Measurements from ENCODE around the gene ATP1A4. TPM values are rescaled to one million over a fixed set of nuclear protein-coding genes. Genes with fewer than 3 reads are reported as not detected.

The ATP1A4 gene
- total RNA-seq, 8 experiments from 2014 or later, result 0.17 to 0.57 (median 0.21) TPM; not detected in 2

DNA sequence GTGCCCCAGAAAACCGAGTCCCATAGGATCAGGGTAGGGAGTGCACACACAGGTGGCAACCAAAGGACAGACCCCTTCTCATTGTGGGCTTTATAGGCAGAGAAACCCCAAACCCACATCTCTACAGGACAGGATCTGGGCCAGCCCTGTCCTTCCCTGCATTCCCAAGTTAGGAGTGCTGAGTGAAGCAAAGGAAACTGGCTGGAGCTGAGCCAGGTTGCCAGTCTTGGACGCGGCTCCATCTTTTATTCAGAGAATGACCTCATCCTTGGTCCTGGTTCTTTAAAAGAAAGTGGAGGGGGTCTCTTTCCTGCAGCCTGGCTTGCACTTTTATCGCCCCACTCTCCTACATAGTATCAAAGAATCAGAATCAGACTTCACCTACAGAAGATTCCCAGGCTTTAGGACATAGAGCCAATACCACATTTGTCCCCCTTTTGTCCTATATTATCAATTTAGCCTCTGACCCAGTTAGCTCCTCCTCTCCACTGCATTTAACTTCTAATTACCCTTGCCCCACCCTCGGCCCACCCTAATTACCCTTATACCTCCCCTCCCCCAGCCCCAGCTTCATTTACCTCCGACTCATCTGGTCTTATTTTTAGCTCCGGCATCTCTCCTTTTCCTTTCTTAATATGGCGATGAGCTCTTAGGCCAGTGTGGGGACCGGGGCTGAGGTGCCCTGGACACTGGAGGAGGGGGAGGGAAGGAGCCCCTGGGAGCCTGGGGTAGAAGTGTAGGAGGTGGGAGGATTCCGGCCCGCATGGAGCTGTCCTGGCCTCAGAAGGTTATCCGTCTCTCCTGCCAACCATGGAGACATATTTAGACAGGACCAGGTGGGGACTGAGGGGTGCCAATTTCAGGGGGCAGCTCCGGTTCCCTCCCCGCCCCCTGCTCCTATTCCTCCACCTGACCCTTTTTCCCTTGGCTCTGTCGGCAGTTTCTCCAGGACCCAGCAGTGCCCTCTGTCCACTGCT, 38.5 kb downstream of the ATP1A4 start, which contains the start of gene CASQ1:
CASQ1 (plus strand) TSS at position 927 of the 977 bp plus-strand sequence. CDS start 177 bp downstream, outside the sequence.
- Histone ChIP-seq H3K27ac (no peak within 1 kb of the TSS), H3K4me1 (replicated peaks in 1 of 2) (peaks cover 17 to 23% of the 10 kb centered on the region in 2 donors), H3K4me3 (no peak within 1 kb of the TSS)
- ATAC-seq (replicated peaks in 6 of 8), result peak in 2 of 8 experiments; percentile 8 to 12
- in situ Hi-C loops (cut with MboI; ENCODE audit: low pct_unique_long_range_greater_than_20kb in 2 of 9, low sequenced_read_pairs in 9 of 9, unreplicated experiment in 9 of 9), result loop anchor here in 1 of 9 experiments (10.0 kb wide), 1 partner anchor 105 kb away; no protein-coding TSS in a partner anchor
- WGBS, 10 experiments, result 0 to 75% (median 62%) methylated on average over 1 to 4 of the region's 15 CpGs; no CpG with 5 or more reads in 4 of the 10 experiments

DNA sequence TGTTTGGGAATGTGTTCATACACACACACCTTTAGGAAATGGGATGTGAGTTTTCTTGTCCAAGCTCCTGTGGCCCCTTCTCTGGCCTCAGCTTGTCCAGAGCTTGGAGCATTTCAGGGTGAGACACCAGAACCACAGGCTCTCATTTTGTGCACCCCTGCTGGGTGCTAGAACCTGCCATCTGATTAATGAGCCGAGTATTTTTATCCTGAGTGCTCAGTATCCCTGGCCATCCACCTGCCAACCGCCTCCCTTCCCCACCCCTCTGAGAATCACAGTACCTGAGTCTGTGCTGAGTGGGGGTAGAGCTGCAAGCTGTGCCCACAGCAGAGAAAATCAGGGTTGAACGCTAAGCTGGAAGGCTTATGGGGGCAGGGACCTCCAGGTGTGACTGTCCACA, 40.4 kb downstream of the ATP1A4 start:
- in situ Hi-C loops (cut with MboI; ENCODE audit: low pct_unique_long_range_greater_than_20kb in 2 of 9, low sequenced_read_pairs in 9 of 9, unreplicated experiment in 9 of 9), result loop anchor here in 1 of 9 experiments (10.0 kb wide), 1 partner anchor 103 kb away; no protein-coding TSS in a partner anchor
- ATAC-seq (replicated peaks in 6 of 8), result no peak
- WGBS, 10 experiments, result 33 to 100% (median 89%) methylated on average over 1 to 3 of the region's 3 CpGs; no CpG with 5 or more reads in 4 of the 10 experiments

DNA sequence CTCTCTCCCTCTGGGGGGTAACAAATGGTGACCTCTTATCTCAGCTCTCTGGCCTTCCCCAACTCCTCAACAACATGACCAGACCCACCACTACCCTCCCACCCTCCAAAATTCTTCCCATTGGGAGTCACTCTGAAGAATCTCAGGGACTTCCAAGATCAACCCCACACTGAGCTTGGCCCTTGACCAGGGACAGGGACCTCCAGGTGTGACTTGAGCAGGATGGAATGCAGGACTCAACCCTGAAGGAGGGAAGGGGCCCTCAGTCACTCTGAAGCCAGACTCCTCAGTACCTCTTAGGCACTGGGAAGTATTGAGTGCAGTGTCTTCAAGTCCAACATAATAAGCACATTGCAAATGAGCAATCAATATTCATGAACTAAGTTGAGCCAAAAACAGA, 40.8 kb downstream of the ATP1A4 start:
- no peak overlapping the region for H3K4me3 ChIP-seq
- in situ Hi-C loops (cut with MboI; ENCODE audit: low pct_unique_long_range_greater_than_20kb in 2 of 9, low sequenced_read_pairs in 9 of 9, unreplicated experiment in 9 of 9), result loop anchor here in 1 of 9 experiments (10.0 kb wide), 1 partner anchor 103 kb away; no protein-coding TSS in a partner anchor
- peaks cover 17 to 23% of the 10 kb centered on the region in 2 donors for H3K4me1 ChIP-seq (replicated peaks in 1 of 2)
- peak in 3 of 8 experiments; percentile 7 to 59 (median 14) for ATAC-seq (replicated peaks in 6 of 8)
- no peak overlapping the region for H3K27ac ChIP-seq

More for the DNA sequence above, 40.4 kb downstream of the ATP1A4 start:
- H3K4me1 ChIP-seq (replicated peaks in 1 of 2), result peaks cover 17 to 23% of the 10 kb centered on the region in 2 donors
- H3K27ac ChIP-seq, result no peak overlapping the region
- H3K4me3 ChIP-seq, result no peak overlapping the region

DNA sequence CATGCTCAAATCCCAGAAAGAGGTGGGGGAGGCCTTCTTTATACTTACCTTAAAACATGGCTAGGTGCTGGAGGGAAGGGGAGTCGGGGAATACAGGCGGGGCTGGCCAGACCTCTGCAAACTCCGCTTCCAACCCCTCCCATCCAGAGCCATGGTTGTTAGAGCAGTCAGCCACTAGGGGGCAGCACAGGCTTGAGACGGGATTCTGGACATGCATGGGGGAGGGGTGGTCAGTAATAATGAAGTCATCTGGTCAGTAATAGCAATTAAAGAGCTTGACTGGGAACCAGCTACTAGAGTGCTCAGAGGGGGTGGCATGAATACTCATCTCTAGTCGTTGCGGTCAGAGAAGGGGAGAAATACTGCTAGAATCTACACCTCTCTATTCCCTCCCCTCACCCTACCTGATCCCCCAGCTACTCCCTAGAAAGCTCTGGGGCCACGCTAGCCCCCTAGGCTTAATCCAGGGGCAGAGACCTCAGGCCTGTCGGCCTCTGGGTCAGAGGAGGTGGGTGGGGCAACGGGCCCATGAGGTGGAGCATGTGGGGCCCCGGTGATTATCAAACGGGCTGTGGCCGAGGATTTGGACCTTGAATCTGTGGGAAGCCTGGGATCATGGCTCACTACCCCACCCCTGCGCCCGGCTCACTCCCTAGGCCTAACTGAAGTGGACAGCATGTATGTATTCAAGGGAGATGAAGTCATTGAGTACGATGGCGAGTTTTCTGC, 41.9 kb downstream of the ATP1A4 start:
- WGBS, 10 experiments, result 32 to 70% (median 40%) methylated on average over 2 to 12 of the region's 16 CpGs; no CpG with 5 or more reads in 4 of the 10 experiments
- ATAC-seq (replicated peaks in 6 of 8), result peak; percentile 85 to 94 (median 93)
- Histone ChIP-seq H3K4me3 (no peak overlapping the region), H3K27ac (peak overlapping the region; percentile 40 to 52), H3K4me1 (replicated peaks in 1 of 2) (peaks cover 17 to 23% of the 10 kb centered on the region in 2 donors)
- in situ Hi-C loops (cut with MboI; ENCODE audit: low pct_unique_long_range_greater_than_20kb in 2 of 9, low sequenced_read_pairs in 9 of 9, unreplicated experiment in 9 of 9), result loop anchor here in 1 of 9 experiments (10.0 kb wide), 1 partner anchor 102 kb away; no protein-coding TSS in a partner anchor

DNA sequence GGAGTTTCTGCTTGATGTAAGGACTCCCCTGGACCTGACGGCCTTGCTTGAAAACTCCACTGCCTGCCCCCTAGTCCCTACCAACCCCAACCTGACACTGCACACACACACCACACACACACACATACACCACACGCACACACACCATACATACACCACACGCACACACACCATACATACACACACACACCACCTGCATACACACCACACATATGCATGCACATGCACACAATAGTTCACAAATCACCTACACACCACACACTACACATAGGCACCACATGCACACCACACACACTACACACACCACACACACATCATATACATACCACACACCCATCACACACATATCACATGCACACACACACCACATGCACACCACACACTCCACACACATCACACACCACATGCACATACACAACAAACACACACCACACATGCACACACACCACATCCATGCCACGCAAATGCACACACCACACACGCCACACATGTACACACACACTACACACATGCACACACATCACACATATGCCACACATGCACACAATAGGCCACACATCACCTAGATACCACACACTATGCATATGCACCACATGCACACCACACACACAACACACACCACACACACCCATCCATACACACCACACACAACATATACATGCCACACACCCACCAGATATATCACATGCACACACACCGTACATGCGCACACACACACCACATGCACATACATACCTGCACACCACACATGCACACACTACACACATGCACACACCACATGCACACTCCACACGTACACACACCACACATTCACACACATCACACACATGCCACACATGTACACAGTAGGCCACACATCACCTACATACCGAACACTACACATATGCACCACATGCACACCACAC, 42.7 kb downstream of the ATP1A4 start:
- 81 to 100% (median 94%) methylated on average over 1 to 8 of the region's 9 CpGs; no CpG with 5 or more reads in 1 of the 10 experiments for WGBS, 10 experiments
- no peak for ATAC-seq (replicated peaks in 6 of 8)
- Histone ChIP-seq H3K27ac (no peak overlapping the region), H3K4me3 (no peak overlapping the region), H3K4me1 (replicated peaks in 1 of 2) (peaks cover 17 to 23% of the 10 kb centered on the region in 2 donors)
- in situ Hi-C loops (cut with MboI; ENCODE audit: low pct_unique_long_range_greater_than_20kb in 2 of 9, low sequenced_read_pairs in 9 of 9, unreplicated experiment in 9 of 9), result loop anchor here in 1 of 9 experiments (10.0 kb wide), 1 partner anchor 101 kb away; no protein-coding TSS in a partner anchor

DNA sequence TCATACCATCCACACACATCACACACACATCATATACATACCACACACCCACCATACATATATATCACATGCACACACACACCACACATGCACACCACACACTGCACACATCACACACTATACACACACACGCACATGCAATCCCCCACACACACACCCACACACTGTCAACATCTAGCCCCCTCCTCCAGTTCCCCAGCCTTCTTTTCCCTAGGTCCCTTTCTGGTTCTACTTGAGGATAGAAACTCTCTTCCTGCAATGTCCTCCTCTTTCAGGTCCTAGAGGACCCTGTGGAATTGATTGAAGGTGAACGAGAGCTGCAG, 43.3 kb downstream of the ATP1A4 start:
- no peak overlapping the region for H3K27ac ChIP-seq
- 13 to 100% (median 79%) methylated on average over 1 to 2 of the region's 2 CpGs; no CpG with 5 or more reads in 5 of the 10 experiments for WGBS, 10 experiments
- H3K4me1 ChIP-seq (replicated peaks in 1 of 2), result peaks cover 13 to 18% of the 10 kb centered on the region in 2 donors
- in situ Hi-C loops (cut with MboI; ENCODE audit: low pct_unique_long_range_greater_than_20kb in 2 of 9, low sequenced_read_pairs in 9 of 9, unreplicated experiment in 9 of 9), result loop anchor here in 1 of 9 experiments (10.0 kb wide), 1 partner anchor 100 kb away; no protein-coding TSS in a partner anchor
- no peak overlapping the region for H3K4me3 ChIP-seq
- ATAC-seq (replicated peaks in 6 of 8), result no peak

DNA sequence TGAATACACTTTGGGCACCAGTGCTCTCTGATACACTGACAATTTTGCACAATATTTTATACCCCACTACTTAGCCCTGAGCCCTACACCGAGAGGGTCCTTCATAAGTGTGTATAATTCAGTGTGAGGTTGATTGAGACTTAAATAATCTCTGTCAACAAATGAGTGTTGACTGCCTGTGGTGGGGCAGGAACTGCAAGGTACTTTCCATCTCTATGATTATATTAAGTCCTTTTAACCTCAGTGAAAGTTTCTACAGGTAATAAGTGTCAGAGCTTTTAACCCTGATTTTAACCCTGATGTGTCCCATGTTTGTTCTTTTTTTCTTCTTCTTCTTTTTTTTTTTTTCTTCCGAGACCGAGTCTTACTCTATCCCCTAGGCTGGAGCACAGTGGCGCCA, 44.7 kb downstream of the ATP1A4 start:
- ATAC-seq (replicated peaks in 6 of 8), result no peak
- 50 to 100% (median 85%) methylated on average over 1 to 4 of the region's 4 CpGs; no CpG with 5 or more reads in 1 of the 10 experiments for WGBS, 10 experiments
- in situ Hi-C loops (cut with MboI; ENCODE audit: low pct_unique_long_range_greater_than_20kb in 2 of 9, low sequenced_read_pairs in 9 of 9, unreplicated experiment in 9 of 9), result loop anchor here in 1 of 9 experiments (10.0 kb wide), 1 partner anchor 99 kb away; no protein-coding TSS in a partner anchor

DNA sequence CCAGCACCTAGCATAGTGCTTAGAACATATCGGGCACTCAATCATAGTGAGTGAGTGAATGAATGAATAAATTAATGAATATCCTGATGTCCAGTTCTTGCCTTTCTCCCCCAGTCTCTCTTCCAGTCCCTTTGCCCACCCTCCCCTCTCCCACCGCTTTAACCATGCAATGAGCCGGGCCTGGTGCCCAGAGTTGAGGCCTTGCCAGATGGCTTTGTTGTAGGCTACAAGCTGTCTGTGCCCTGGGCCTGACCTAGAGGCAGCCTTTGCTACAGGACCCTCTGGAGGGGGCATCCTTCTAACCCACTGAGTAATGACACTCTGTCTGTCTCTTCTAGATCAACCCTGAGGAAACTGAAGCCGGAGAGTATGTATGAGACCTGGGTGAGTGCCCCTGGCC, 45.8 kb downstream of the ATP1A4 start:
- in situ Hi-C loops (cut with MboI; ENCODE audit: low pct_unique_long_range_greater_than_20kb in 2 of 9, low sequenced_read_pairs in 9 of 9, unreplicated experiment in 9 of 9), result loop anchor here in 1 of 9 experiments (10.0 kb wide), 1 partner anchor 98 kb away; no protein-coding TSS in a partner anchor
- peaks cover 8 to 11% of the 10 kb centered on the region in 2 donors for H3K4me1 ChIP-seq (replicated peaks in 1 of 2)
- ATAC-seq (replicated peaks in 6 of 8), result no peak
- H3K4me3 ChIP-seq, result no peak overlapping the region
- no peak overlapping the region for H3K27ac ChIP-seq
- 100% methylated on average over 1 to 4 of the region's 4 CpGs; no CpG with 5 or more reads in 6 of the 10 experiments for WGBS, 10 experiments

More for the DNA sequence above, 44.7 kb downstream of the ATP1A4 start:
- Histone ChIP-seq H3K27ac (no peak overlapping the region), H3K4me1 (replicated peaks in 1 of 2) (peaks cover 8 to 11% of the 10 kb centered on the region in 2 donors), H3K4me3 (no peak overlapping the region)

DNA sequence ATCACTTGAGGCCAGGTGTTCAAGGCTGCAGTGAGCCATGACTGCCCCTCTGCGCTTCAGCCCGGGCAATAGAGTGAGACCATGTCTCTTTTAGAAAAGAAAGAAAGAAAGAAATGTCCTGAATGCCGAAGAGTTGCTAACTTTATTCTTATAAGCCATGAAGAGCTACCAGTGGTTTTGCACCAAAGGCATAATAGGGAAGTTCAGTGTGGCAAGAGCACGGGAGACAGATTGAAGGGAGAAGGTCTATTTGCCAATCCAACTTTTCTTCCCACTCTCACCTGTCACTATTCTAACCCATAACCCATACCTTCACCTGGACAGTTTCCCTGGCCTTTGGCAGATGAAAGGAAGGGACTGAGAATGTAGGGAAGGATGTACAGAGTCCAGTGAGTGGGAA, 49.4 kb downstream of the ATP1A4 start:
- peaks cover 6 to 9% of the 10 kb centered on the region in 2 donors for H3K4me1 ChIP-seq (replicated peaks in 1 of 2)
- no peak overlapping the region for H3K4me3 ChIP-seq
- 71 to 96% (median 80%) methylated on average over 3 to 4 of the region's 4 CpGs; no CpG with 5 or more reads in 2 of the 10 experiments for WGBS, 10 experiments
- no peak for ATAC-seq (replicated peaks in 6 of 8)
- in situ Hi-C loops (cut with MboI; ENCODE audit: low pct_unique_long_range_greater_than_20kb in 2 of 9, low sequenced_read_pairs in 9 of 9, unreplicated experiment in 9 of 9), result loop anchor here in 1 of 9 experiments (25.0 kb wide), 1 partner anchor 113 kb away; the partner anchor contains the start of genes IGSF8 and KCNJ9
- no peak overlapping the region for H3K27ac ChIP-seq

DNA sequence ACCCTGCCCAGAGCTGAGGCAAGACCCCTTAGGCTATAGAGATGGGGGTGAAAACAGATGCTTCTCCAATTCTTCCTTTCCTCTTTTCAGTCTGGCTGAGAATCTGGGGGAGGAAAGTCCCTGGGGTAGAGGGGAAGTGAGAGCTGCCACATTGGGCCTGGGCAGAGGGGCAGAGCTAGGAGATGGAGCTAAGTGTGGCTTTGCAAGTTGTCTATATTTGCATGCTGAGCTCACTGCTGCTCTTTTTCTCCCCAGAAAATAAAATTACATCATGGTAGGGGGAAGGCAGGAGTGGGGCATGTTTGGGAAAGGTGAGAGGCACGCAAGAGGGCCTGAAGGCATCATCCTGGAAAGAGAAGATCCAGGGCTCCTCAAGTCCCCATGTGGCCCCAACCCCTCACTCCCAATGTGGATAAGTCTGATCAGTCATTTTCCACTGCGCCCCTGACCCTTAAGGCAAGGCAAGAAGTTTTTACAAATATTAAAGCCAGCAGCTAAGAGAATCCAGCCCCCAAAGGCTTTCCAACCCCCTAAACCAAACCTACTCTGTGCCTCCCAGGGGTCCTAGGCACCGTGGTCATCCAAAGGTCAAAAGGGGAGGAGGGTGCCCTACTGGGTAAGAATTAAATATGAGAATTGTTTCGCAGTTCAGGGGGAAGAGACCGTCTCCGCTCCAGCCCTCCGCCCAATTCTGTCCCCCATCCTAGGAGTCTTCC, 53.3 kb downstream of the ATP1A4 start:
- peak overlapping the region in 1 of 2 donors; percentile 2 for H3K27ac ChIP-seq
- ATAC-seq (replicated peaks in 6 of 8), result peak in 4 of 8 experiments; percentile 0 to 8 (median 1)
- H3K4me3 ChIP-seq, result peak overlapping the region; percentile 82 to 99 (median 96)
- in situ Hi-C loops (cut with MboI; ENCODE audit: low pct_unique_long_range_greater_than_20kb in 2 of 9, low sequenced_read_pairs in 9 of 9, unreplicated experiment in 9 of 9), result loop anchor here in 1 of 9 experiments (25.0 kb wide), 1 partner anchor 117 kb away; the partner anchor contains the start of genes IGSF8 and KCNJ9
- peaks cover 34 to 38% of the 10 kb centered on the region in 2 donors for H3K4me1 ChIP-seq (replicated peaks in 1 of 2)
- 0 to 74% (median 33%) methylated on average over 1 to 2 of the region's 7 CpGs; no CpG with 5 or more reads in 5 of the 10 experiments for WGBS, 10 experiments

Measured in motor neuron (in vitro differentiated cells).